ENCODE measurements around the gene TNFRSF21. TPM values are rescaled to one million over a fixed set of nuclear protein-coding genes. Genes with fewer than 3 reads are reported as not detected.

The TNFRSF21 gene
- total and polyA plus RNA-seq, 2 of the 8 experiments (the other 6 are each of a cell fraction or from before 2014, with no cell fraction given), result 16.4 to 52.7 TPM

- H3K23me2 ChIP-seq (ENCODE audit: low read depth, low read length), result no peaks in the 10 kb centered on the region
- H3K79me1 ChIP-seq (ENCODE audit: low read depth, low read length), result no peaks in the 10 kb centered on the region
- 17% methylated on average over 9 of the region's 9 CpGs; no CpG with 5 or more reads in 1 of the 2 experiments for WGBS, 2 experiments (ENCODE audit: extremely low coverage in 1 of 2, insufficient coverage in 1 of 2, insufficient read length in 1 of 2, insufficient replicate concordance in 2 of 2, low coverage in 1 of 2, low lambda C conversion rate in 2 of 2, missing lambda C conversion rate in 1 of 2)
- H3K9ac ChIP-seq (replicated peaks in 1 of 4; ENCODE audit: extremely low read depth in 1 of 4, low read depth in 3 of 4, low read length in 3 of 4), result no peak overlapping the region
- H4K20me1 ChIP-seq (replicated peaks in 1 of 2; ENCODE audit: control insufficient read depth in 1 of 2, insufficient read depth in 2 of 2, low read length in 2 of 2), result no peaks in the 10 kb centered on the region
- H2AK5ac ChIP-seq (ENCODE audit: low read depth, low read length), result no peak overlapping the region
- no peak overlapping the region for H2BK5ac ChIP-seq (ENCODE audit: low read depth, low read length)
- H2BK12ac ChIP-seq (ENCODE audit: low read depth, low read length), result no peak overlapping the region
- H3K56ac ChIP-seq (replicated peaks; ENCODE audit: insufficient read length, low read depth, low read length), result no peak overlapping the region
- H3K9me3 ChIP-seq (ENCODE audit: insufficient read depth in 2 of 2, low read depth in 1 of 2, low read length in 1 of 2), result no peaks in the 10 kb centered on the region
- FAIRE-seq (peak; percentile 39), DNase-seq (ENCODE audit: low read depth in 1 of 2, low spot score in 2 of 2) (peak; percentile 61 to 70)
- H3K4me3 ChIP-seq (ENCODE audit: extremely low read depth in 1 of 4, insufficient read depth in 2 of 4, low read depth in 3 of 4, low read length in 4 of 4), result peak overlapping the region in 1 of 4 experiments; percentile 46; a peak in 1 of 8 replicates
- peaks cover 0 to 8% (median 3%) of the 10 kb centered on the region in 4 experiments; a peak in 2 of 7 replicates for H3K4me1 ChIP-seq (replicated peaks in 1 of 4; ENCODE audit: control insufficient read depth in 3 of 4, insufficient read depth in 4 of 4, low read length in 3 of 4)
- H2BK20ac ChIP-seq (ENCODE audit: low read length), result no peak overlapping the region
- ChIA-PET POLR2A (ENCODE audit: partially characterized antibody) (interaction anchor here (1.2 to 1.3 kb wide), 2 partner anchors 84 to 88 kb away, joined by 3 to 6 read pairs; partner anchors contain the start of gene TNFRSF21), CTCF (ENCODE audit: partially characterized antibody) (interaction anchor here (1.4 to 2.0 kb wide), 3 partner anchors 10 to 125 kb away, joined by 3 to 8 read pairs (median 3); no protein-coding TSS in a partner anchor)
- no peak overlapping the region for H3K4ac ChIP-seq (replicated peaks; ENCODE audit: insufficient read length, low read depth, low read length)
- H3K27ac ChIP-seq (ENCODE audit: low read depth, low read length), result peak overlapping the region; percentile 34; the same call in 1 of the 2 replicates
- no peaks in the 10 kb centered on the region for H3K36me3 ChIP-seq (ENCODE audit: control insufficient read depth in 2 of 4, insufficient read depth in 4 of 4, low read length in 3 of 4)
- H4K8ac ChIP-seq (ENCODE audit: extremely low read depth, insufficient read depth, low read length), result no peak overlapping the region
- no peak overlapping the region for H3K18ac ChIP-seq (ENCODE audit: extremely low read depth, low read length)
- H3K27me3 ChIP-seq (replicated peaks in 1 of 4; ENCODE audit: control insufficient read depth in 3 of 4, extremely low read depth in 1 of 4, insufficient read depth in 3 of 4, low read length in 3 of 4), result no peaks in the 10 kb centered on the region
- no peak overlapping the region for H3K23ac ChIP-seq (ENCODE audit: insufficient read length)
- no peak overlapping the region for H2AFZ ChIP-seq (ENCODE audit: low read length)
- no peak overlapping the region for H2BK15ac ChIP-seq (ENCODE audit: low read length)
- no peaks in the 10 kb centered on the region for H3K79me2 ChIP-seq (ENCODE audit: control insufficient read depth in 1 of 2, insufficient read depth in 2 of 2, low read length in 2 of 2)
- H3K14ac ChIP-seq (ENCODE audit: insufficient read length), result no peak overlapping the region
- peak overlapping the region in 1 of 2 experiments; percentile 21; a peak in 3 of 4 replicates for H3K4me2 ChIP-seq (ENCODE audit: insufficient read depth in 1 of 2, low read depth in 2 of 2, low read length in 2 of 2)
- H2BK120ac ChIP-seq (replicated peaks; ENCODE audit: low read depth, low read length), result no peak overlapping the region
- no peak overlapping the region for H4K91ac ChIP-seq (replicated peaks; ENCODE audit: insufficient read length, low read length)
- no peak overlapping the region for H4K5ac ChIP-seq (ENCODE audit: insufficient read length, low read depth, low read length)
- TF ChIP-seq SIRT6 (IDR thresholded peaks at IDR 0.05; ENCODE audit: low read length), result no peak
- TF ChIP-seq TAF7 (optimal IDR thresholded peaks at IDR 0.05; ENCODE audit: borderline replicate concordance, low read depth, low read length), result no peak
- peak; percentile 78 for TF ChIP-seq BACH1 (IDR thresholded peaks at IDR 0.05; ENCODE audit: low read length)
- TF ChIP-seq TEAD4 (IDR thresholded peaks at IDR 0.05; ENCODE audit: low read depth, low read length), result no peak
- TF ChIP-seq CEBPB (IDR thresholded peaks at IDR 0.05; ENCODE audit: low read depth, low read length), result no peak
- no peak for TF ChIP-seq ZNF274 (IDR thresholded peaks at IDR 0.05; ENCODE audit: borderline replicate concordance, extremely low read depth, low read length)
- TF ChIP-seq KDM1A (IDR thresholded peaks at IDR 0.05; ENCODE audit: borderline replicate concordance, low read length), result no peak
- TF ChIP-seq, protein P1, sequence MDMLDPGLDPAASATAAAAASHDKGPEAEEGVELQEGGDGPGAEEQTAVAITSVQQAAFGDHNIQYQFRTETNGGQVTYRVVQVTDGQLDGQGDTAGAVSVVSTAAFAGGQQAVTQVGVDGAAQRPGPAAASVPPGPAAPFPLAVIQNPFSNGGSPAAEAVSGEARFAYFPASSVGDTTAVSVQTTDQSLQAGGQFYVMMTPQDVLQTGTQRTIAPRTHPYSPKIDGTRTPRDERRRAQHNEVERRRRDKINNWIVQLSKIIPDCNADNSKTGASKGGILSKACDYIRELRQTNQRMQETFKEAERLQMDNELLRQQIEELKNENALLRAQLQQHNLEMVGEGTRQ (IDR thresholded peaks at IDR 0.05; ENCODE audit: low read length), result 0 out of 2 replicates have a peak, but pooled peaks have one; percentile 45
- TF ChIP-seq TAF1 (IDR thresholded peaks at IDR 0.05; ENCODE audit: low read depth, low read length), result no peak
- TF ChIP-seq CHD1 (IDR thresholded peaks at IDR 0.05; ENCODE audit: low read depth, low read length), result no peak
- TF ChIP-seq ASH2L (IDR thresholded peaks at IDR 0.05; ENCODE audit: low read length), result peak; percentile 30
- peak; percentile 57 for TF ChIP-seq CREB1 (IDR thresholded peaks at IDR 0.05)
- TF ChIP-seq EZH2 (IDR thresholded peaks at IDR 0.05; ENCODE audit: low read depth, low read length, severe bottlenecking), result no peak
- no peak for TF ChIP-seq RXRA (IDR thresholded peaks at IDR 0.05; ENCODE audit: insufficient read depth, low read depth, low read length)
Observed at GRCh38 chr6:47221565-47221964, 88.1 kb downstream of the TNFRSF21 start.
